Nephron progenitor cell (in vitro differentiated cells): ENCODE measurements around the gene RSPH1.

Experiments used
- DNase-seq: peaks from one replicate; pipeline ENCODE4 v3.0.0; 2021
- H3K27ac Mint-ChIP-seq: 2 replicates; pipeline ENCODE4 v1.8.0; 2021; ENCODE audit warnings: mild to moderate bottlenecking, moderate library complexity, mixed read lengths
- H3K27me3 Mint-ChIP-seq: 2 replicates; pipeline ENCODE4 v1.8.0; 2021; ENCODE audit warnings: mild to moderate bottlenecking, low read depth, mixed read lengths; ENCODE audit not compliant: poor library complexity
- H3K36me3 Mint-ChIP-seq: 2 replicates; pipeline ENCODE4 v1.8.0; 2021; ENCODE audit warnings: low read depth, mixed read lengths
- H3K4me1 Mint-ChIP-seq: 2 replicates; pipeline ENCODE4 v1.8.0; 2021; ENCODE audit warnings: mixed read lengths
- H3K4me3 Mint-ChIP-seq: 2 replicates; pipeline ENCODE4 v1.8.0; 2021; ENCODE audit warnings: mild to moderate bottlenecking, moderate library complexity, mixed read lengths
- H3K9me3 Mint-ChIP-seq: 2 replicates; pipeline ENCODE4 v1.8.0; 2021; ENCODE audit warnings: mild to moderate bottlenecking, moderate library complexity, mixed read lengths
- TF ChIP-seq, protein P1 (sequence below): fragments of 200-600 bp; sonication (generic); IDR thresholded peaks from 2 replicates; pipeline ENCODE4 v1.5.0; 2021; ENCODE audit warnings: antibody characterized with exemption

RSPH1 gene

DNA sequence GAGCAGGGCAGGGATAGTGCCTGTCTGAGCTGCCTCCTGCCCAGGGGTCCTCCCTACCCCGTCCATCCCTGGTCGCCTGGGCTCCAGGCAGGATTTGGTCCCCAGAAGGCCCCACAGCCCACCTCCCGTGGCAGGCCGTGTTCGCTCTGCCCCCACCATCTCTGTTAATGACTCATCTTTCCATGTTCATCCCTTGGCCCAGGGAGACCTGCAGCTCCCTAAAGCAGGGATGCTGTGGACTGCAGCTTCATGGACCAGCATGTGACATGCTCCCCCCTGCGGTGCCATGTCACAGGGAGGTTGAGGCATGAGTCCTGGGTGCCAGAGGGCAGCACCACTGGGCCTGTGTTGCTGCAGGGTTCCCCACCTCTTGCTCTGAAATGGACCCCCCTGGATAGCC lies 65.5 kb downstream of the RSPH1 start:
- Mint-ChIP-seq H3K4me1 (no peaks in the 10 kb centered on the region), H3K36me3 (no peaks in the 10 kb centered on the region), H3K4me3 (no peak overlapping the region), H3K27ac (no peak overlapping the region), H3K27me3 (peaks cover 38% of the 10 kb centered on the region), H3K9me3 (peaks cover 16% of the 10 kb centered on the region)
- TF ChIP-seq, protein P1, sequence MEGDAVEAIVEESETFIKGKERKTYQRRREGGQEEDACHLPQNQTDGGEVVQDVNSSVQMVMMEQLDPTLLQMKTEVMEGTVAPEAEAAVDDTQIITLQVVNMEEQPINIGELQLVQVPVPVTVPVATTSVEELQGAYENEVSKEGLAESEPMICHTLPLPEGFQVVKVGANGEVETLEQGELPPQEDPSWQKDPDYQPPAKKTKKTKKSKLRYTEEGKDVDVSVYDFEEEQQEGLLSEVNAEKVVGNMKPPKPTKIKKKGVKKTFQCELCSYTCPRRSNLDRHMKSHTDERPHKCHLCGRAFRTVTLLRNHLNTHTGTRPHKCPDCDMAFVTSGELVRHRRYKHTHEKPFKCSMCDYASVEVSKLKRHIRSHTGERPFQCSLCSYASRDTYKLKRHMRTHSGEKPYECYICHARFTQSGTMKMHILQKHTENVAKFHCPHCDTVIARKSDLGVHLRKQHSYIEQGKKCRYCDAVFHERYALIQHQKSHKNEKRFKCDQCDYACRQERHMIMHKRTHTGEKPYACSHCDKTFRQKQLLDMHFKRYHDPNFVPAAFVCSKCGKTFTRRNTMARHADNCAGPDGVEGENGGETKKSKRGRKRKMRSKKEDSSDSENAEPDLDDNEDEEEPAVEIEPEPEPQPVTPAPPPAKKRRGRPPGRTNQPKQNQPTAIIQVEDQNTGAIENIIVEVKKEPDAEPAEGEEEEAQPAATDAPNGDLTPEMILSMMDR, result no peak
- no peak for DNase-seq

DNA sequence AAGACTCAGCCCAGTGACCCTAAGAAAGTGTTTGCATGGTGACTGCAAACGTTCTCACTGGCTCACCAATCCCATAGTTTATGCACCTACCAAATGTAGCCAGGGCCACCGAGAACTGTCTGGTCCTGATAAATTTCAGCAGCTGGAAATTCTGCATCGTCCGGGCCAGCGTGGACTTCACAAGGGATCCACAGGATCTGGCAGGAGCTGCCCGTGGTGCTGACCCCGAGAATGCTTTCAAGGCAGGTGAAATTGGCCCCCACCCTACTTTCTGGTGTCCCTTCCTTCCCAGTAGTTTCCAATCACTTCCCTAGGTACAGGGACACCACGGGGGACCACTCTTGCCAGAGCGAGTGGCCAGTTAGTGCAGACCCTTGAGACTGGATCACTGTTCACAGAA lies 66.2 kb downstream of the RSPH1 start:
- H3K36me3 Mint-ChIP-seq, result no peaks in the 10 kb centered on the region
- TF ChIP-seq, protein P1, result no peak
- DNase-seq, result peak; percentile 74
- no peak overlapping the region for H3K27ac Mint-ChIP-seq
- H3K4me1 Mint-ChIP-seq, result no peaks in the 10 kb centered on the region
- no peak overlapping the region for H3K4me3 Mint-ChIP-seq
- H3K9me3 Mint-ChIP-seq, result peaks cover 16% of the 10 kb centered on the region
- H3K27me3 Mint-ChIP-seq, result peaks cover 39% of the 10 kb centered on the region

DNA sequence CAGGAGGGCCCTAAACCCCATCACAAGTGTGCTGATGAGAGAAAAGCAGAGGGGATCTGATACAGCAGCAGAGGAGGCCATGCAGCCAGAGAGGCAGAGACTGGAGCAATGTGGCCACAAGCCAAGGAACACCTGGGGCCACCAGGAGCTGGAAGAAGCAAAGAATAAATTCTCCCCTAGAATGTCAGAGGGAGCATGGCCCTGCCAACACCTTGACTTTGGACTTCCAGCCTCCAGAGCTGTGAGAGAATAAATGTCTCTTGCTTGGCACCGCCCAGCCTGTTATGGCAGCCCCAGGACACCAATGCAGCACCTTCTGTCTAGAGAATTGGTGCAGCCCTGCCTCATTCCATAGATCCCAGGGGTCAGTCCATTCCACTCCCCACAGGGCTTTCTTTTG lies 67.0 kb downstream of the RSPH1 start:
- no peak for DNase-seq
- Mint-ChIP-seq H3K36me3 (no peaks in the 10 kb centered on the region), H3K9me3 (peaks cover 16% of the 10 kb centered on the region), H3K4me3 (no peak overlapping the region), H3K27me3 (peaks cover 38% of the 10 kb centered on the region), H3K4me1 (no peaks in the 10 kb centered on the region), H3K27ac (no peak overlapping the region)
- TF ChIP-seq, protein P1, result no peak

DNA sequence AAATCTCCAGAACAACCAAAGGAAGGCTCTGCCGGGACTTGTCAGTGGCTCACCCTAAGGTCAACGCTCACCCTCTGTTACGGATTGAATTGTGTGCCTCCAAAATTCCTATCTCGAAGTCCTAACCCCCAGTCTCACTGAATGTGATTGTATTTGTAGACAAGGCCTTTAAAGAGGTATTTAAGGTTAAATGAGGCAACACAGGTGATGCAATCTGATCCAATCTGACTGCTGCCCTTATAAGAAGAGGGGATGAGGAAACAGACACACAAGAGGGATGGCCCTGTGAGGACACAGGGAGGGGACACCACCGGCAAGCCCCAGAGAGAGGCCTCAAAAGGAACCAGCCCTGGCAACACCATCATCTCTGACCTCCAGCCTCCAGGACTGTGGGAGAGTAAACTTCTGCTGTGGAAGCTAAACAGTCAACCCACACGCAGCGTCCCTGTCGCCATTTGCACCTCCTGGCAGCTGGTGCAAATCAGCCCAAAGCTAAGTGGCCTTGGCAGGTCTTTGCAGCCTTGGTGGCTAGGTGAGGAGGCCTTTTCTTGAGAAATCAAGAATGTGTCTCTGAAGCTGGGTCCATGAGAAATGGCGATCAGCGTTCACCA lies 68.1 kb downstream of the RSPH1 start:
- Mint-ChIP-seq H3K27ac (no peak overlapping the region), H3K4me1 (no peaks in the 10 kb centered on the region), H3K36me3 (no peaks in the 10 kb centered on the region), H3K4me3 (no peak overlapping the region), H3K27me3 (peaks cover 42% of the 10 kb centered on the region), H3K9me3 (peaks cover 11% of the 10 kb centered on the region)
- no peak for DNase-seq
- TF ChIP-seq, protein P1, result no peak

DNA sequence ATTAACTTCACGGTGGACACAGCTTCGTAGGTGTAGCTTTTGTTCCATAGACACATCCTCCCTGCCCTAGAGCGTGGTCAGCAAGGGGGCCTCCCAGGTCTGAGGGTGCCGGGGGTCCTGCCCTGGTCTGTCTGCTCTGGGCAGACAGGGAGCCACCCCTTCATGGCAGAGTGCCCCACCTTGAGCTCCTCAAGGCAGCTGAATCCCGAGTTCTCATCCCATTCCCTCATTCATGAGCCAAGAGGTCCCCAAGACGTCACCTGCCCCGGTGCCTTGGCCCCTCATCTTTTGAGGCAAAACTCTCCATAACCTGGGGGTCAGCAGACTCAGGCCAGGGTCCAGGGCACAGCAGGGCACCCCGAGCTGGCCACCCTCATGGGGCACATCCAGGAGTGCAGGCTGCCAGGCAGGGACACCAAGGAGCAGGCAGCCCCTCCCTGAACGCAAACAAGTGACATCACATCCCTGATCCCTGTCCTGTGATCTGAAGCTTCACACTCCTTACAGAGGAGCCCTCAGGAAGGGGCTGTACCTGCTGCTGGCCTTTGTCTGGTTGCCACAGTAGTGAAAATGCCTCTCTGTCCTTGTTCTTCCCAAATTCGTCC lies 69.0 kb downstream of the RSPH1 start:
- Mint-ChIP-seq H3K9me3 (peaks cover 3% of the 10 kb centered on the region), H3K4me1 (no peaks in the 10 kb centered on the region), H3K36me3 (no peaks in the 10 kb centered on the region), H3K27me3 (peaks cover 38% of the 10 kb centered on the region), H3K27ac (no peak overlapping the region), H3K4me3 (no peak overlapping the region)
- TF ChIP-seq, protein P1, result no peak
- DNase-seq, result no peak

DNA sequence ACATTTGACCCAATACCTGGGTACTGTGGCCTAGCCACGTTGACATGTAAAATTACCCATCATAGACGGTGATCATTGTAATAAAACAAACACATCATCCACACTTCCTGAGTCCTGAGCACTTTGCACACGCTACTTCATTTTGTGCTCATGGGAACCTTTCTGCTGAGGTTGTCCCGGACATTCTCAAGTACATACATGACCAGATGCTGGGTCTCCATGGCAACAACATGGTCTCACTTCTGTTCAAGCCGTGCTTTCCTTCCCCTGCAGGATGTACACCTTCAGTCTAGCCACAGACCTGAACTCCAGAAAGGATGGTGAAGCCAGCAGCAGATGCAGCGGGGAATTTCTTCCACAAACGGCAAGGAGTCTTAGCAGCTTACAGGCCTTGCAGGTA lies 69.6 kb downstream of the RSPH1 start:
- H3K9me3 Mint-ChIP-seq, result peaks cover 5% of the 10 kb centered on the region
- H3K36me3 Mint-ChIP-seq, result no peaks in the 10 kb centered on the region
- H3K27me3 Mint-ChIP-seq, result peaks cover 42% of the 10 kb centered on the region
- H3K4me3 Mint-ChIP-seq, result no peak overlapping the region
- DNase-seq, result no peak
- no peak overlapping the region for H3K27ac Mint-ChIP-seq
- TF ChIP-seq, protein P1, result no peak
- no peaks in the 10 kb centered on the region for H3K4me1 Mint-ChIP-seq
